Esophagus (tissue), 2 donors: ENCODE results near the gene SLIT3. TPM values are rescaled to one million over a fixed set of nuclear protein-coding genes. Genes with fewer than 3 reads are reported as not detected.

Experiments used
- H3K27ac ChIP-seq, 2 donors: one replicate each; pipeline ENCODE4 v1.5.1; 2013; ENCODE audit warnings: low read depth in 2 of 2, mild to moderate bottlenecking in 2 of 2, inconsistent platforms in 1 of 2, low read length in 1 of 2, moderate library complexity in 1 of 2
- H3K27me3 ChIP-seq, 2 donors: one replicate each; pipeline ENCODE4 v1.6.1; 2013; ENCODE audit warnings: low read length in 2 of 2, control low read depth in 1 of 2, mild to moderate bottlenecking in 1 of 2; ENCODE audit not compliant: insufficient read depth in 2 of 2, control insufficient read depth in 1 of 2
- H3K36me3 ChIP-seq, 2 donors: one replicate each; pipeline ENCODE4 v1.6.1; 2013; ENCODE audit warnings: low read length in 1 of 2; ENCODE audit not compliant: control insufficient read depth in 2 of 2, insufficient read depth in 2 of 2
- H3K4me1 ChIP-seq, 2 donors: one replicate each; pipeline ENCODE4 v1.6.1; 2013; ENCODE audit warnings: low read length in 1 of 2; ENCODE audit not compliant: control insufficient read depth in 2 of 2, insufficient read depth in 2 of 2
- H3K4me3 ChIP-seq, 2 donors: one replicate each; pipeline ENCODE4 v1.5.1; 2013; ENCODE audit warnings: low read length in 2 of 2, mild to moderate bottlenecking in 2 of 2, low read depth in 1 of 2, moderate library complexity in 1 of 2
- H3K9me3 ChIP-seq, 2 donors: one replicate each; pipeline ENCODE4 v1.6.1; 2013; ENCODE audit warnings: mild to moderate bottlenecking in 2 of 2, low read depth in 1 of 2, low read length in 1 of 2, moderate library complexity in 1 of 2; ENCODE audit not compliant: control insufficient read depth in 2 of 2, insufficient read depth in 1 of 2
- WGBS, 2 donors: extraction: QIAGEN DNeasy Blood & Tissue Kit; methylation state at CpG; one replicate each; pipeline ENCODE4 v1.1.7; 2013; 5-methylcytosine and 5-hydroxymethylcytosine counted together
- polyA plus RNA-seq, 2 donors: library from polyadenylated mRNA; stranded (reverse); fragments of 200-250 nt; gene quantifications; one replicate each; pipeline ENCODE4 v1.2.3, GENCODE V29; 2013
- donor health status: healthy with polysubstance abuse.
- donor health status: Bipolar disorder and iron deficiency.

Gene SLIT3
- polyA plus RNA-seq, 2 donors, result 0.53 to 2.0 TPM

- Histone ChIP-seq H3K27ac (no peak overlapping the region), H3K4me3 (no peak overlapping the region), H3K9me3 (no peaks in the 10 kb centered on the region), H3K27me3 (no peaks in the 10 kb centered on the region), H3K36me3 (no peaks in the 10 kb centered on the region), H3K4me1 (peaks cover 0 to 6% of the 10 kb centered on the region in 2 donors)
- WGBS, 2 donors, result 71 to 81% methylated on average over 3 of the region's 3 CpGs
These were observed 473.3 kb downstream of the SLIT3 start for GRCh38 chr5:168827636-168828035.

- Histone ChIP-seq H3K9me3 (no peaks in the 10 kb centered on the region), H3K36me3 (no peaks in the 10 kb centered on the region), H3K4me3 (no peak overlapping the region), H3K4me1 (peaks cover 0 to 6% of the 10 kb centered on the region in 2 donors), H3K27ac (no peak overlapping the region), H3K27me3 (no peaks in the 10 kb centered on the region)
- WGBS, 2 donors, result 46 to 52% methylated on average over 7 of the region's 7 CpGs
These were observed 474.7 kb downstream of the SLIT3 start for GRCh38 chr5:168826246-168826725.

GRCh38 chr5:168822745-168823281 is 478.1 kb downstream of the SLIT3 start:
- no peaks in the 10 kb centered on the region for H3K27me3 ChIP-seq
- H3K9me3 ChIP-seq, result no peaks in the 10 kb centered on the region
- H3K27ac ChIP-seq, result no peak overlapping the region
- peaks cover 0 to 6% of the 10 kb centered on the region in 2 donors for H3K4me1 ChIP-seq
- no peaks in the 10 kb centered on the region for H3K36me3 ChIP-seq
- 82 to 85% methylated on average over 10 of the region's 10 CpGs for WGBS, 2 donors
- no peak overlapping the region for H3K4me3 ChIP-seq

- WGBS, 2 donors, result 69 to 87% methylated on average over 4 of the region's 4 CpGs
- H3K27ac ChIP-seq, result no peak overlapping the region
- H3K4me1 ChIP-seq, result peaks cover 0 to 6% of the 10 kb centered on the region in 2 donors
These were observed 478.6 kb downstream of the SLIT3 start for GRCh38 chr5:168822248-168822744.

GRCh38 chr5:168820874-168821273 is 480.1 kb downstream of the SLIT3 start:
- Histone ChIP-seq H3K27ac (no peak overlapping the region), H3K4me1 (peaks cover 0 to 6% of the 10 kb centered on the region in 2 donors), H3K9me3 (no peaks in the 10 kb centered on the region), H3K27me3 (no peaks in the 10 kb centered on the region), H3K4me3 (no peak overlapping the region), H3K36me3 (no peaks in the 10 kb centered on the region)
- 88 to 89% methylated on average over 5 of the region's 5 CpGs for WGBS, 2 donors

More at GRCh38 chr5:168822248-168822744, 478.6 kb downstream of the SLIT3 start:
- H3K4me3 ChIP-seq, result no peak overlapping the region
- no peaks in the 10 kb centered on the region for H3K9me3 ChIP-seq
- H3K27me3 ChIP-seq, result no peaks in the 10 kb centered on the region
- H3K36me3 ChIP-seq, result no peaks in the 10 kb centered on the region

- Histone ChIP-seq H3K4me3 (no peak overlapping the region), H3K36me3 (no peaks in the 10 kb centered on the region), H3K4me1 (peaks cover 0 to 6% of the 10 kb centered on the region in 2 donors), H3K27me3 (no peaks in the 10 kb centered on the region), H3K27ac (no peak overlapping the region), H3K9me3 (no peaks in the 10 kb centered on the region)
- WGBS, 2 donors, result 57 to 65% methylated on average over 16 of the region's 16 CpGs
These were observed 481.8 kb downstream of the SLIT3 start for GRCh38 chr5:168819004-168819621.

GRCh38 chr5:168818558-168818957 is 482.4 kb downstream of the SLIT3 start:
- H3K4me3 ChIP-seq, result no peak overlapping the region
- H3K27ac ChIP-seq, result no peak overlapping the region
- 91 to 93% methylated on average over 4 of the region's 4 CpGs for WGBS, 2 donors
- no peaks in the 10 kb centered on the region for H3K9me3 ChIP-seq
- no peaks in the 10 kb centered on the region for H3K27me3 ChIP-seq
- H3K4me1 ChIP-seq, result peaks cover 0 to 6% of the 10 kb centered on the region in 2 donors
- no peaks in the 10 kb centered on the region for H3K36me3 ChIP-seq

GRCh38 chr5:168817591-168817990 is 483.3 kb downstream of the SLIT3 start:
- Histone ChIP-seq H3K27me3 (no peaks in the 10 kb centered on the region), H3K4me3 (no peak overlapping the region), H3K36me3 (no peaks in the 10 kb centered on the region), H3K4me1 (no peaks in the 10 kb centered on the region), H3K9me3 (no peaks in the 10 kb centered on the region), H3K27ac (no peak overlapping the region)
- 81 to 86% methylated on average over 5 of the region's 5 CpGs for WGBS, 2 donors

- Histone ChIP-seq H3K9me3 (no peaks in the 10 kb centered on the region), H3K27ac (no peak overlapping the region), H3K36me3 (no peaks in the 10 kb centered on the region), H3K4me1 (no peaks in the 10 kb centered on the region), H3K27me3 (no peaks in the 10 kb centered on the region), H3K4me3 (no peak overlapping the region)
- 89 to 91% methylated on average over 4 of the region's 4 CpGs for WGBS, 2 donors
These were observed 484.3 kb downstream of the SLIT3 start for GRCh38 chr5:168816661-168817060.
